Body of pancreas (tissue), 4 donors: ENCODE results near the gene TOX2. TPM values are rescaled to one million over a fixed set of nuclear protein-coding genes. Genes with fewer than 3 reads are reported as not detected.

Experiments
- ATAC-seq: fragments of 150-250 bp; one replicate; pipeline ENCODE4 v1.9.1; 2016
- DNase-seq, 4 donors: peaks; one replicate each; pipeline ENCODE4 v3.0.0-alpha.2; 2019
- H3K27ac ChIP-seq, 4 donors: fragments of 200-600 bp; sonication (generic); 1 replicate in 3 of 4; 2 replicates in 1 of 4; pipeline versions ENCODE4 v1.5.1 to v1.6.1; 2016 to 2019; ENCODE audit warnings: mild to moderate bottlenecking in 1 of 4, mixed read lengths in 1 of 4, moderate library complexity in 1 of 4
- H3K27me3 ChIP-seq, 2 donors: fragments of 200-600 bp; sonication (generic); one replicate each; pipeline ENCODE4 v1.6.0; 2016; ENCODE audit warnings: mild to moderate bottlenecking in 1 of 2
- H3K36me3 ChIP-seq, 2 donors: fragments of 200-600 bp; sonication (generic); replicated peaks in 1 of 2; 2 replicates each; pipeline ENCODE4 v1.5.1; 2016; ENCODE audit warnings: low read depth in 2 of 2; ENCODE audit not compliant: insufficient read depth in 1 of 2
- H3K4me1 ChIP-seq: fragments of 200-600 bp; sonication (generic); one replicate; pipeline ENCODE4 v1.6.0; 2016
- H3K4me3 ChIP-seq, 2 donors: fragments of 200-600 bp; sonication (generic); 1 replicate in 1 of 2; 2 replicates in 1 of 2; pipeline ENCODE4 v1.5.1; 2016 to 2019
- H3K9me3 ChIP-seq, 3 donors: fragments of 200-600 bp; sonication (generic); 1 replicate in 2 of 3; 2 replicates in 1 of 3; pipeline ENCODE4 v1.5.1; 2016
- CTCF ChIP-seq, 7 experiments: fragments of 450-650 bp in 4 of 7; fragments of 200-600 bp in 3 of 7; sonication (generic) in 3 of 7; IDR thresholded peaks; one replicate each; pipeline ENCODE4 v1.5.1; 2016 to 2019; ENCODE audit warnings: antibody characterized with exemption in 7 of 7
- POLR2A ChIP-seq, 3 donors: fragments of 450-650 bp; IDR thresholded peaks; one replicate each; pipeline ENCODE4 v1.6.1; 2016; ENCODE audit warnings: antibody characterized with exemption in 3 of 3, mild to moderate bottlenecking in 2 of 3
- WGBS, 2 donors: methylation state at CpG; one replicate each; pipeline ENCODE4 v1.1.5; 2017; 5-methylcytosine and 5-hydroxymethylcytosine counted together
- intact Hi-C: fragments of 100-400 bp; cut with DNase I; formaldehyde crosslinking; loops from one replicate; pipeline ENCODE4 v1.15.1; 2023
- total RNA-seq, 2 donors: library from RNA; depleted of rRNA; stranded (reverse); fragments of >200 nt; gene quantifications; one replicate each; pipeline ENCODE4 v1.1.0, GENCODE V29; 2016

The TOX2 gene
- total RNA-seq, 2 donors from 2014 or later = 1.8 to 2.0 TPM

- ATAC-seq (no peak), DNase-seq (no peak)
- intact Hi-C loops = no loop called here
- H3K27me3 ChIP-seq = no peaks in the 10 kb centered on the region
- no peak overlapping the region for H3K27ac ChIP-seq
- no peak for TF ChIP-seq POLR2A (IDR thresholded peaks at IDR 0.05)
- TF ChIP-seq CTCF (IDR thresholded peaks at IDR 0.05) = no peak
- WGBS, 2 donors = 50 to 61% methylated on average over 1 to 4 of the region's 4 CpGs
- no peaks in the 10 kb centered on the region for H3K36me3 ChIP-seq
- H3K4me1 ChIP-seq = no peaks in the 10 kb centered on the region
- no peak overlapping the region for H3K4me3 ChIP-seq
- H3K9me3 ChIP-seq = no peaks in the 10 kb centered on the region
Measured at GRCh38 chr20:44091026-44091425, 176.4 kb downstream of the TOX2 start.

GRCh38 chr20:44092551-44093248 is 178.0 kb downstream of the TOX2 start:
- no peaks in the 10 kb centered on the region for H3K36me3 ChIP-seq
- WGBS, 2 donors = 50 to 61% methylated on average over 9 of the region's 9 CpGs
- no peaks in the 10 kb centered on the region for H3K4me1 ChIP-seq
- TF ChIP-seq CTCF (IDR thresholded peaks at IDR 0.05) (peak in 6 of 7 experiments; percentile 18 to 24 (median 20)), POLR2A (IDR thresholded peaks at IDR 0.05) (no peak)
- intact Hi-C loops = no loop called here
- ATAC-seq (no peak), DNase-seq (no peak)
- H3K27ac ChIP-seq = no peak overlapping the region
- no peaks in the 10 kb centered on the region for H3K27me3 ChIP-seq
- no peaks in the 10 kb centered on the region for H3K9me3 ChIP-seq
- H3K4me3 ChIP-seq = no peak overlapping the region

- 47 to 74% methylated on average over 2 of the region's 2 CpGs for WGBS, 2 donors
- Histone ChIP-seq H3K36me3 (no peaks in the 10 kb centered on the region), H3K4me3 (no peak overlapping the region), H3K9me3 (no peaks in the 10 kb centered on the region), H3K4me1 (no peaks in the 10 kb centered on the region), H3K27me3 (no peaks in the 10 kb centered on the region), H3K27ac (no peak overlapping the region)
- TF ChIP-seq CTCF (IDR thresholded peaks at IDR 0.05) = no peak
- no peak for TF ChIP-seq POLR2A (IDR thresholded peaks at IDR 0.05)
- intact Hi-C loops = no loop called here
- DNase-seq = no peak
- ATAC-seq = no peak
Measured at GRCh38 chr20:44093249-44093582, 178.6 kb downstream of the TOX2 start.

- 62 to 68% methylated on average over 7 of the region's 7 CpGs for WGBS, 2 donors
- Histone ChIP-seq H3K36me3 (no peaks in the 10 kb centered on the region), H3K9me3 (no peaks in the 10 kb centered on the region), H3K27me3 (no peaks in the 10 kb centered on the region), H3K4me1 (no peaks in the 10 kb centered on the region), H3K27ac (no peak overlapping the region), H3K4me3 (no peak overlapping the region)
- intact Hi-C loops = no loop called here
- no peak for TF ChIP-seq CTCF (IDR thresholded peaks at IDR 0.05)
- ATAC-seq (no peak), DNase-seq (no peak)
Measured at GRCh38 chr20:44095831-44096230, 181.2 kb downstream of the TOX2 start.
